ENCODE measurements around the gene GUCY2C. TPM values are rescaled to one million over a fixed set of nuclear protein-coding genes. Genes with fewer than 3 reads are reported as not detected.

The GUCY2C gene
- total RNA-seq, 4 donors from 2014 or later: 0.19 TPM; not detected in 3

- no peaks in the 10 kb centered on the region for H3K36me3 ChIP-seq
- no peak overlapping the region for H3K4me3 ChIP-seq
- H3K9me3 ChIP-seq: peaks cover 0 to 11% (median 0%) of the 10 kb centered on the region in 3 donors
- DNase-seq: no peak
- whole genome bisulfite sequencing, 2 donors: 44 to 55% methylated on average over 1 of the region's 1 CpG
- H3K4me1 ChIP-seq: peaks cover 6 to 48% (median 12%) of the 10 kb centered on the region in 3 donors
- intact Hi-C loops (cut with DNase I): no loop called here
- H3K27me3 ChIP-seq: no peaks in the 10 kb centered on the region
- TF ChIP-seq, protein P1, sequence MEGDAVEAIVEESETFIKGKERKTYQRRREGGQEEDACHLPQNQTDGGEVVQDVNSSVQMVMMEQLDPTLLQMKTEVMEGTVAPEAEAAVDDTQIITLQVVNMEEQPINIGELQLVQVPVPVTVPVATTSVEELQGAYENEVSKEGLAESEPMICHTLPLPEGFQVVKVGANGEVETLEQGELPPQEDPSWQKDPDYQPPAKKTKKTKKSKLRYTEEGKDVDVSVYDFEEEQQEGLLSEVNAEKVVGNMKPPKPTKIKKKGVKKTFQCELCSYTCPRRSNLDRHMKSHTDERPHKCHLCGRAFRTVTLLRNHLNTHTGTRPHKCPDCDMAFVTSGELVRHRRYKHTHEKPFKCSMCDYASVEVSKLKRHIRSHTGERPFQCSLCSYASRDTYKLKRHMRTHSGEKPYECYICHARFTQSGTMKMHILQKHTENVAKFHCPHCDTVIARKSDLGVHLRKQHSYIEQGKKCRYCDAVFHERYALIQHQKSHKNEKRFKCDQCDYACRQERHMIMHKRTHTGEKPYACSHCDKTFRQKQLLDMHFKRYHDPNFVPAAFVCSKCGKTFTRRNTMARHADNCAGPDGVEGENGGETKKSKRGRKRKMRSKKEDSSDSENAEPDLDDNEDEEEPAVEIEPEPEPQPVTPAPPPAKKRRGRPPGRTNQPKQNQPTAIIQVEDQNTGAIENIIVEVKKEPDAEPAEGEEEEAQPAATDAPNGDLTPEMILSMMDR (IDR thresholded peaks at IDR 0.05): no peak
- TF ChIP-seq POLR2A (IDR thresholded peaks at IDR 0.05): no peak
- peak overlapping the region; percentile 70 to 83 (median 78) for H3K27ac ChIP-seq
These were observed 82.7 kb downstream of the GUCY2C start for GRCh38 chr12:14613718-14614117.

DNA sequence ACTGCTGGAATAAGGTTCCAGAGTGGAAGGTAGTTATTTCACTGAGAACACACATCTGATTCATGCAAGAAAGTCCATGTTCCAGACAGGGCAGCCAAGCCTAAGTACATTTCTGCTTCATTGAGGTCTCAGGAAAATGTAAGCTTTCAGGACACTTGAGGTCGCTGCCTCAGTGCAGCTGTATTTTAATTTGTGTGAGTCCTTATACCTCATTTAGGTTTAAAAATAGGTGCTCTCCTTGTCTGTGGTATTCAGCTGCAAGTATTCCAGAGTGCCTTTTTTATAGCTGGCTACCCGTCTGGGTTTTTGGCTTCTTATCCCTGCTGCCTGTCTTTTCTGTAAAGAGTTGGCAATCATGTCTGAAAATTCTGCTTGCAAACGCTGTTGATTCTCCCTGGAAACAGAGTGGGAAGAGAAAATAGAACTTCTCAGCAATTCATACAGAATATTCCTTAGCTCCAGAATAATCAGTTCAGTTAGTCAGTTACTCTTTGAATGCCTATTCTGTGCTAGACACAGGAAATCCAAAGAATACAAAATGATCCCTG, 83.4 kb downstream of the GUCY2C start:
- DNase-seq: no peak
- no peaks in the 10 kb centered on the region for H3K27me3 ChIP-seq
- H3K27ac ChIP-seq: peak overlapping the region; percentile 56 to 83 (median 78)
- 34 to 42% methylated on average over 3 of the region's 3 CpGs for WGBS, 2 donors
- H3K4me3 ChIP-seq: no peak overlapping the region
- intact Hi-C loops (cut with DNase I): no loop called here
- TF ChIP-seq, protein P1 (IDR thresholded peaks at IDR 0.05): no peak
- no peak for TF ChIP-seq POLR2A (IDR thresholded peaks at IDR 0.05)
- no peaks in the 10 kb centered on the region for H3K36me3 ChIP-seq
- H3K4me1 ChIP-seq: peaks cover 6 to 46% (median 12%) of the 10 kb centered on the region in 3 donors
- H3K9me3 ChIP-seq: peaks cover 0 to 15% (median 2%) of the 10 kb centered on the region in 3 donors

DNA sequence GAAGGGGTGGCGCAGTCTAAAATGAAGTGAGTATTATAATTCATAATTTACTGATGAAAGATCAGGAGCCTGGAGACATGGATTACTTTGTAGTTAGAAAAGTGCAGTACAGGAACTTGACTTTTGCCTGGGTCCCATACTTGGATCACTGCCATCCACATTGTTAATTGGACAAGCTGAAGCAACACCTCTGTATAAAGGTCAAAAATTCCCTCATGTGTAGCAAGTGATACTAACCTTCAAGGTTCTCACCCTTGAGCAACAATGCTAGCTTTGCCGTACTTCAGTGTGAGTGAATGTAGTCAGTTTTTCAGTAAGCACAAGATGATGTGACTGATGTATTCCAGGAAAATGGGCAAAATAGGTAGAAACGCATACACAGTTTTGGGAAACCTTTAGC, 84.1 kb downstream of the GUCY2C start:
- Histone ChIP-seq H3K4me3 (no peak overlapping the region), H3K27me3 (no peaks in the 10 kb centered on the region), H3K27ac (peak overlapping the region in 3 of 4 donors; percentile 26 to 82 (median 75)), H3K4me1 (peaks cover 6 to 46% (median 12%) of the 10 kb centered on the region in 3 donors), H3K36me3 (no peaks in the 10 kb centered on the region), H3K9me3 (peaks cover 0 to 22% (median 5%) of the 10 kb centered on the region in 3 donors)
- 85 to 94% methylated on average over 3 of the region's 3 CpGs for WGBS, 2 donors
- TF ChIP-seq, protein P1 (IDR thresholded peaks at IDR 0.05): no peak
- no peak for TF ChIP-seq POLR2A (IDR thresholded peaks at IDR 0.05)
- intact Hi-C loops (cut with DNase I): no loop called here
- DNase-seq: no peak

DNA sequence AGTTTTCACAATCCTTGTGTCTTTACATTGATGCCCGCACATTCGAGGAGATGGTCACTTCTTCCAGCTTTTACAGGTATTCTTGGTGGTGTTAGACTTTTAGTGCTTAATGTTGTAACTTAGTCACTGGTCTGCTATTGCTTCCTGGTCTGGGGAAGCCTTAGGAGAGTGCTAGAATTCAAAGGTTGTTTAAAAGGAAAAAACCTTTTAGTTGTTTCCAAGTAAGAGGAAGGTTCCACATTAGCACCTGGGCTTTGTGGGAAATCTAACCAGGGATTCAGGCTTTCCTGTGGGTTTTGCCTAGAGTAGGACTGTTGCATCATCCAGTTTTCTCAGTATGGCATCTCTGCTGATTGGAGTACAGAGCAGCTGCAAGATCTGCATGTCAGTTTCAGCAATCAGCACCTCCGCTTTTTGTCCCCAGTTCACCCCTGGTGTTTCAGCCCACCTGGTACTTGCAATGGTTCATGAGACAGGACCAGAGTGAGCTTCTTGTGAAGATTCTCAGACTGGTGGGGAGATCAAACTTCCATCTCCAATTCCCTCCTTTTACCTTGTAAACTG, 84.7 kb downstream of the GUCY2C start:
- Histone ChIP-seq H3K27me3 (no peaks in the 10 kb centered on the region), H3K4me3 (no peak overlapping the region), H3K4me1 (peaks cover 6 to 46% (median 12%) of the 10 kb centered on the region in 3 donors), H3K27ac (peak overlapping the region in 2 of 4 donors; percentile 26 to 82), H3K9me3 (peaks cover 0 to 27% (median 6%) of the 10 kb centered on the region in 3 donors), H3K36me3 (no peaks in the 10 kb centered on the region)
- 91 to 97% methylated on average over 3 of the region's 3 CpGs for WGBS, 2 donors
- no peak for TF ChIP-seq POLR2A (IDR thresholded peaks at IDR 0.05)
- intact Hi-C loops (cut with DNase I): no loop called here
- DNase-seq: no peak

- DNase-seq: no peak
- H3K27me3 ChIP-seq: no peaks in the 10 kb centered on the region
- TF ChIP-seq POLR2A (IDR thresholded peaks at IDR 0.05): no peak
- TF ChIP-seq, protein P1 (IDR thresholded peaks at IDR 0.05): no peak
- intact Hi-C loops (cut with DNase I): no loop called here
- no peak overlapping the region for H3K4me3 ChIP-seq
- peaks cover 0 to 12% (median 0%) of the 10 kb centered on the region in 3 donors for H3K4me1 ChIP-seq
- H3K9me3 ChIP-seq: peaks cover 0 to 58% (median 28%) of the 10 kb centered on the region in 3 donors
- H3K27ac ChIP-seq: no peak overlapping the region
- H3K36me3 ChIP-seq: no peaks in the 10 kb centered on the region
These were observed 88.8 kb downstream of the GUCY2C start for GRCh38 chr12:14607568-14607967.

Data from esophagus squamous epithelium (tissue), 5 donors.